CD4-positive, alpha-beta T cell treated with Interleukin-21 for 1 hour (primary cell): ENCODE measurements around the gene CPSF3.
"Not testable (repeated sequence)": the region's sequence is repeated elsewhere in the genome, so short reads cannot be mapped to it uniquely, and the experiment has no call there.

Experiments used
- DNase-seq: peaks from one replicate; pipeline ENCODE4 v3.0.0-alpha.2; 2020

Gene CPSF3

GRCh38 chr2:9397201-9397600 lies 26.3 kb upstream of the CPSF3 start:
- DNase-seq, result no peak

DNA sequence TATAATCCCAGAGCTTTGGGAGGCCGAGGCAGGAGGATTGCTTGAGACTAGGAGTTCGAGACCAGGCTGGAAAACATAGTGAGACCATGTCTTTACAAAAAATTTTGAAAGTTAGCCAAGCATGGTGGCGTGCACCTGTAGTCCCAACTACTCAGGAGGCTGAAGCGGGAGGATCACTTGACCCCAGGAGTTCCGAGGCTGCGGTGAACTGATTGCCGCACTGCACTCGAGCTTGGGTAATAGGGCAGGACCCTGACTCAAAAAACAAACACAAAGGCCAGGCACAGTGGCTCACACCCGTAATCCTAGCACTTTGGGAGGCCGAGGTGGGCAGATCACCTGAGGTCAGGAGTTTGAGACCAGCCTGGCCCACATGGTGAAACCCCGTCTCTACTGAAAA lies 25.2 kb upstream of the CPSF3 start:
- DNase-seq, result not testable (repeated sequence)

DNA sequence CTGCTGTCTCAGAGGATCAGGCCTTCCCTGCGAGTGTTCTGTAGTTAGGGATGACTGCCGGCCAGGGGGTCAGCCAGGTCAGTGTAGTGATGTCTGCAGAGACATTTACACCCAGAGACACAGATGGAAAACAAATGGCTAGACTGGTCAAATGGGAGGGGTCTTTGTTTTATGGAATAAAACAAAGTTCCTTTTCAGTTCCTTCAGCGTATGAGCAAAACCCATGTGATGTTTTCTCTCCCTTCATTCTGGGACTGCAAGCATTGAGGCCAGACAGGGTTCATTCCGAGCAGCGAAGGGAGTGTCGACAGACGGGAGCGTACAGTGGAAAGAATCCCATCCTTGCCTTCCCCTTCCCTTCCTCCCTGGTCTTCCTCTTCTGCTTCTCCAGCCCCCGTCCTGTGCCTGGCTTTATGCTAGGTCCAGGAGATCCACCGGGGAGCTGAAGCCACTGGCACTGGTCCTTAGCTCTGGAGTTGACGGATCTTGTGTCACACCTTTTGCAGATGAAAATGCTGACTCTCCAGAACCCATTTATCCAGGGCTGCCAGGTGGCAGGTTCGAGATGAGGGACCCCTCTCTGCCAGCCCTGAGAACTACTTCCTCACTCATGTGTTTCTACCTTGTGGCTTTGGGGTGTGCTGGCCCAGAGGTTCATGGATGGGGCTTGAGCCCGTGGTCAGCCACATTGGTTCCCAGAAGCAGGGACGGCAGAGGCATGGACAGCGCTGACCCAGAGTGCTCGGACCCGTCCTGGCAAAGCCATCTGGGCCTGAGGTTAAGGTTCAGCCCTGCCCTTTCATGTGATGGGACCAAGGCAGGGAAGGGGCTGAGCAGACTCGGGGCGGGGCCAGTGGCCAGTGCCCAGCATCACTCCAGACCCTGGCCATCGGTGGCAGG lies 24.3 kb upstream of the CPSF3 start:
- DNase-seq, result no peak

- no peak for DNase-seq
Observed at GRCh38 chr2:9400268-9401058, 23.0 kb upstream of the CPSF3 start.

DNA sequence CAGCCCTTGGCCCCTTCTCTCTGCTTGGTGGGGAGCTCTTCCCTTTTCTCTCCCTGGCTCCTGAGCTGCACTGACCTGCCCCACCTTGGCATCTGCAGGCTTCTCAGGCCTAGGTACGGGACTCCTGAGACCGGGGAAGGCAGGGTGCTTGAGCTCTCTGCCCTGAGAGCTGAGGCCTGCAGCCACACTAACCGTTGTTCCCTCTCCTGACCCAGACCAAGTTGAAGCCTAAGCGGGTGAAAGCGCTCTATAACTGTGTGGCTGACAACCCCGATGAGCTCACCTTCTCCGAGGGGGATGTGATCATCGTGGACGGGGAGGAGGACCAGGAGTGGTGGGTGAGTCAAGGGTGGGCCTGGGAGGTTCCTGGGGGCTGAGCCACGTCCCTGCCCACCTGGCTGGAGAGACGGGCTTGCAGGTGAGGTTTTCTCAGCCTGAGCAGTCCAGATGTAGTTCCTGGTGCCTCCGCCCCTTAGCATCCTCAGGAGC lies 22.4 kb upstream of the CPSF3 start:
- no peak for DNase-seq

- no peak for DNase-seq
Observed at GRCh38 chr2:9401646-9402371, 21.6 kb upstream of the CPSF3 start.

- DNase-seq, result no peak
Observed at GRCh38 chr2:9403924-9404323, 19.5 kb upstream of the CPSF3 start.

DNA sequence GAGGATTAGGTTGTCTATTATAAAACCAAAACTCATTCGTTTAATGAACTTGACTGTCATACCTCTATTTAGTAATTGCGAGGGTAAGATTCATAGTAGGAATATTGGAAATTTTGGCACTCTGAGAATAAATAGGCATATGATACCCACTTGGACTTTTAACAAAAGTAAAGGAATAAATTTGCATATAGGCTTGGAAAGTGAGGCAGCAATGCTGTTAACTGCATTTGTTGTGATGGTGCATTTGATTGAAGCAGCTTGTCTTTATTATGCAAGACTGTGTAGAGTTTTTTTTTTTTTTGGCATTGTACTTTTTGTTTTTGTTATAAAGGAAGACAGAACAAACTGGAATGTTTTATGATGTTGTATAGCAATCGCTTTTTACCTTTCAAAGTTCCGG lies 19.0 kb upstream of the CPSF3 start:
- no peak for DNase-seq

DNA sequence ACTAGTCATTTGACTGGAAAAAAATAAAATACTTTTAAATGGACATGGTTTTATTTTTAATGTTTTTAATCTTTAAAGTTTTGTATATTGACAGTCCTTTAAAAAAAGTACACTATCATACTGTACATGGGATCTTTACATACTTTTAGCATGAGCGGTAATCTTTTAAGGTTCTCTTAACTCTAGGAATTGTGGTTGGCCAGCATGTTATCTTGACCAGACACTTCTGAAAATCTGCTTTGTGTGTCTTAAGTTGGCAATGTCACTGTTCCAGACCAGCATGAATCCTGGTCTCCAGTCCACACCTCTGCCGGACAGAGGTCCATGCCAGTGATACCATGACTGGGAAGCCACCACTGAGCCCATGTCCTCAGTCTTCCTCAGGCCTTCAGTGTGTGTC lies 17.8 kb upstream of the CPSF3 start:
- no peak for DNase-seq

DNA sequence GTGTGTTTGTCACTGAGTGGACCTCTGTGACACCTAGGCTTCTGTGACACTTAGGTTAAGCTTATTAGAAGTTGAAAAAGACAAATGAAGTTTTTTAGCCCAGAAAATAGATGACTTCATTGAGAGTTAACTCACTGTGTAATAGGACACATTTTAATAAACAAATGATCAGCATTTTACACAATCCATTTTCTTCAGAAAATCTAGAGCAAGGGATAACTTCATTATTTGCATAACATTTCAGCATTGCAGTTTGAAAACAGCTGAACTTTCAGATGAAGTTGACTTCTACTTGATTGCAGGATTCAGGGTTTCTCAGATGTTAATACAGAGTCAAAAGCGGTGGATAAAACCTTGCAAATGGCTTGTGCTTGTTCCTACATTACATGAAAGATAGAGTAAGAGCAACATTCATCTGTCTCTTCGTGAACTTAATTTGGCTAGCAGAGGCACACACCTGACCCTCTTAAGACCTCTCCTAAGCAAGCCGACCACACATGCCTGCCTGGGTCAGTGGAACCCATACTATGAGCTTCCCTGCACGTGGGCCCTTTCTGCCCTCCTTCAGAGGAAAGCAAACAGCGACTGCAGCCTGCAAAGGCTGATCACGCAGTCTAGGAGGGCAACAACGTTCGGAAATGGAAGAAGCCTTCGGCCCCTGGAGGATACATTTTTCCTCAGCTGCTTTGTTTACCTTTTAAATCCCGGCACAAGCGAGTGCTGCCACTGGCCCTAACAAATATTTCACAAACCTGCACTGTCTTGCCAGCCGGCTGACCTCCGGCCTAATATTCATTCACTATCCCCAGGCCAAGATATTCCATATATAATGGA lies 16.7 kb upstream of the CPSF3 start:
- no peak for DNase-seq

DNA sequence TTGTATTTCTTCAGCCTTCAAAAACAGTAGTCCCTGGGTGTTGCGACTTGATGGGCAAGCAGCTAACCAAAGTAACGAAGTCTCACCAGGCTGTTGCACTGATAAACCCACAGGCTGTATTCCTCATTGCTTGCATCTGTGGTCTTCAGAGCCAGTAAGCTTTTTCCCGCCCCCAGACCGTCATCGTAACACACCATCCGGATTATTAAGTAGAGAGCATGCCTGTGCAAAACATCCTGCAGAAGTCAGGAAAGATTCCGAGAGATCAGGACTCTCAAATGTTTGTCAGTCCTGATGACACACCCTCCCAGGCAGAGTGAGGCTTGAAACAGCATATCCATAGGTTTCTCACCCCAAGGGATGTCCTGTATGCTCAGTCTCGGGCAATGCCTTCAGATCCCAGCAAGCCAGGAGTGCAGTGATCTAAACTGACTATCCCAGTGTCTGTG lies 16.1 kb upstream of the CPSF3 start:
- DNase-seq, result no peak

- DNase-seq, result no peak
Observed at GRCh38 chr2:9408641-9409151, 14.8 kb upstream of the CPSF3 start.

GRCh38 chr2:9410108-9410507 lies 13.3 kb upstream of the CPSF3 start:
- DNase-seq, result no peak

DNA sequence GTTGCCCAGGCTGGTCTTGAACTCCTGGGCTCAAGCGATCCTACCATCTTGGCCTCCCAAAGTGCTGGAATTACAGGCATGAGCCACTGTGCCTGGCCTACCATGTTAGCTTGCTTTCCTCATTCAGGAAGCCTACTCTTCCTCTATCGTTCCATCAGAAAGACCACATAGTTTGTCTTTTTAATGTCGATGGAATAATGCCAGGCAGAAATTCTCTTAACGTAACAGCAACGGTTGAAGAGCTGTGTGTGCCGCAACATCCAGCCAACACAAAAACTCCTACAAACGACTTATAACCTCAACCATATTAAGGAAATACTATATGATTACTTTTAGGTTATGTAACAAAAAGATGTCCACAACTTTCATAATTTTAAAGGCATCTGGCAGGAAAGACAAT lies 10.7 kb upstream of the CPSF3 start:
- no peak for DNase-seq

- DNase-seq, result no peak
Observed at GRCh38 chr2:9415516-9416169, 7.8 kb upstream of the CPSF3 start.

DNA sequence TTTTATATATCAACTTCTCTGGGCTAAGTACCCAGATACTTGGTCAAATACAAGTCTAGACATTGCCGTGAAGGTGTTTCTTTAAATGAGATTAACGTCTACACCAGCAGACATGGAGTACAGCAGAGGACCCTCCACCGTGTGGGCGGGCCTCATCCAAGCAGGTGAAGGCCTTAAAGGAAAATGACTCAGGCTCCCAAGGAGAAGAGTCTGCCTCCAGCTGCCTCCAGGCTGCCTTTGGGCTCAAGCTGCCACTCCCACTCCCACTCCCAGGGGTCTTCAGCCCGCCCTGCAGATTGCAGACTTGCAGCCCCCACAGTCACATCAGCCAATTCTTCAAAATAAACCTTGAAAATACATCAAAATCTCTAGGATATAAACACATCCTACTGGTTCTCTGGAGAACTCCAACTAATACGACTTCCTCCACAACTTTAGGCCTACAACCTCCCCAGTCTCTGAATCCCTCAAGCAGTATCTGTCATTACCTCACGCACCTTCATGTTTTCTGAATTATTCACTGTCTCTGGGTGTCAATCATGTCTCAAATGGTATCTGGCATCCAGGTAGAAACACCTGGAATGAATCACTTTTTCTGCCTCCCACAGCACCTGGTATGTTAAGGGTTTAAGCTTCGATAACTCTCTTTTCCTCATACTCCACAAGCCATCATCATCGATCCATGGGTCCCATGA lies 7.0 kb upstream of the CPSF3 start:
- no peak for DNase-seq

DNA sequence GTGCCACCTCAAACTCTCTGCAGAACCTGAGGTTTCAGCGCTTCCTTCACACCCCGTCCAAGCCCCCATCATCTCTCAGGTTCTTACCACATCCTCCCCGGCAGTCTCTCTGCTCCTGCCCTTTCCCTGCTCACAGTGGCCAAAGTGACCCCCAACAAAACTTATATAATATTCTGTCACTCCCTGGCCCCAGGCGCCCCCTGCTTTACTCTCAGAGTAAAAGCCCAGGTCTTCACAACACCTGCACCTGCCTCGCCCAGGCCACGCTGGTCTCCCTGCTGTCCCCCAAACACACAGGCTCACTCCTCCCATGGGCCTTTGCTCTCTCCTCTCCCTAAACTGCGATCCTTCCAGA lies 6.5 kb upstream of the CPSF3 start:
- no peak for DNase-seq

GRCh38 chr2:9417725-9418124 lies 5.7 kb upstream of the CPSF3 start:
- DNase-seq, result no peak

DNA sequence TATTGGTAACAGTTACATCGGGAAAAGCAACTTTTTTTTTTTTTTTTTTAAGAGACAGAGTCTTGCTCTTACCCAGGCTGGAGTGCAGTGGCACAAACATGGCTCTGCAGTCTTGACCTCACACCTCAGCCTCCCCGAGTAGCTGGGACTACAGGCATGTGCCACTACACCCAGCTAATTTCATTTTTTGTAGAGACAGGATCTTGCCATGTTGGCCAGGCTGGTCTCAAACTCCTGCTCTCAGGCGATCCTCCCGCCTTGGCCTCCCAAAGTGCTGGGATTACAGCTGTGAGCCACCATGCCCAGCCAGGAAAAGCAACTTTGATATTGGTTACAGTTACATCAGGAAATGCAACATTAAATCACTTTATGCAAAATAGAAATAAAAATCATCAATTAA lies 4.7 kb upstream of the CPSF3 start:
- no peak for DNase-seq

GRCh38 chr2:9419541-9419940 lies 3.9 kb upstream of the CPSF3 start:
- DNase-seq, result no peak

DNA sequence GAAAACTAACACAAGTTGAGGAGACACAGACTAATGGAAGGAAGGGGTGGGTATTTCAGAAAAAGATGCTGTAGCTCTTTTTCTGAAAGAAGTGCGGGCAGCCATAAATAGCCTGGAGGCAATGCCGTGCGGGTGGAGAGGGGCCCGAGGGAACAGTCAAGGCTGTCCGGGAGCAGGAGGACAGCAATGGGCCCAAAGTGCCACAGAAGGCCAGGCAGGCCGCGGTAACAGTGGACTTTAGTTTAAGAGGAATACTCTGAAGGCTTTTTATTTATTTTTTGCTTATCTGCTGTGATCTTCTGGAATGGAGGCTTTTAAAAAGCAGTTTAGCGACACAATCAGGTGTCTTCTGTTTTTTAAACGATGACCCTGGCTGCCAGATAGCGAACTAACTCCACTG lies 3.0 kb upstream of the CPSF3 start:
- no peak for DNase-seq
